Raji (cell line): Measurements from ENCODE around the gene ZKSCAN4.
A peak's percentile ranks its signal among the peaks of the same experiment; 100 is the strongest.

Experiments
- POLR2A ChIP-seq: IDR thresholded peaks from 2 replicates; pipeline ENCODE4 v1.6.1; 2011; ENCODE audit warnings: low read depth, low read length, control low read depth; ENCODE audit not compliant: insufficient read depth

Gene ZKSCAN4

GRCh38 chr6:28258877-28259777, 7.1 kb upstream of the ZKSCAN4 start, which contains the start of gene NKAPL:
Gene NKAPL, plus strand, starts transcription at chr6:28259297. Its CDS starts 75 bp downstream, at chr6:28259372.
- TF ChIP-seq POLR2A = no peak

GRCh38 chr6:28257042-28257441, 5.0 kb upstream of the ZKSCAN4 start:
- TF ChIP-seq POLR2A = no peak

GRCh38 chr6:28254121-28254519, 2.1 kb upstream of the ZKSCAN4 start:
- TF ChIP-seq POLR2A = no peak

GRCh38 chr6:28251661-28252008, 434 bp downstream of the ZKSCAN4 start:
- TF ChIP-seq POLR2A = no peak

GRCh38 chr6:28250747-28251146, 1.3 kb downstream of the ZKSCAN4 start:
- no peak for TF ChIP-seq POLR2A

- TF ChIP-seq POLR2A = no peak
These were observed 3.2 kb downstream of the ZKSCAN4 start for GRCh38 chr6:28248916-28249315.

- TF ChIP-seq POLR2A = no peak
These were observed 6.7 kb downstream of the ZKSCAN4 start for GRCh38 chr6:28245206-28245941.

GRCh38 chr6:28243946-28244345, 8.1 kb downstream of the ZKSCAN4 start:
- TF ChIP-seq POLR2A = no peak

- TF ChIP-seq POLR2A = no peak
These were observed 11.6 kb downstream of the ZKSCAN4 start for GRCh38 chr6:28240471-28240870.

- TF ChIP-seq POLR2A = no peak
These were observed 12.4 kb downstream of the ZKSCAN4 start for GRCh38 chr6:28239636-28240035.

GRCh38 chr6:28235912-28236452, 16.1 kb downstream of the ZKSCAN4 start:
- TF ChIP-seq POLR2A = no peak

GRCh38 chr6:28232785-28233184, 19.3 kb downstream of the ZKSCAN4 start:
- no peak for TF ChIP-seq POLR2A

GRCh38 chr6:28226460-28226859, 25.6 kb downstream of the ZKSCAN4 start:
- TF ChIP-seq POLR2A = no peak

- TF ChIP-seq POLR2A = 0 out of 2 replicates have a peak, but pooled peaks have one; percentile 28
These were observed 26.8 kb downstream of the ZKSCAN4 start, which contains the start of gene ZSCAN9 for GRCh38 chr6:28225056-28225834. Gene ZSCAN9, plus strand, starts transcription at chr6:28225275. Its CDS starts 1,810 bp downstream, at chr6:28227085.
